HG03097 (cell line): ENCODE results near the gene GET4.
"Not testable (repeated sequence)": the region's sequence is repeated elsewhere in the genome, so short reads cannot be mapped to it uniquely, and the experiment has no call there.

Source experiments
- ATAC-seq: cut with Tn5 transposase; IDR thresholded peaks from one replicate; pipeline ENCODE4 v1.9.1; 2021; ENCODE audit not compliant: unreplicated experiment, low FRiP score

The GET4 gene

DNA sequence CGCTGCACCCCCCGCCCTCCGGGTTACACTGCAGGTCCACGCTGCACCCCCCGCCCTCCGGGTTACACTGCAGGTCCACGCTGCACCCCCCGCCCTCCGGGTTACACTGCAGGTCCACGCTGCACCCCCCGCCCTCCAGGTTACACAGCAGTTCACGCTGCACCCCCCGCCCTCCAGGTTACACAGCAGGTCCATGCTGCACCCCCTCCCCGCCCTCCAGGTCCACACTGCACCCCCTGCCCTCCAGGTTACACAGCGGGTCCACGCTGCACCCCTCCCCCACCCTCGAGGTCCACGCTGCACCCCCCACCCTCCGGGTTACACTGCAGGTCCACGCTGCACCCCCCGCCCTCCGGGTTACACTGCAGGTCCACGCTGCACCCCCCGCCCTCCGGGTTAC, 47.7 kb downstream of the GET4 start:
- ATAC-seq = not testable (repeated sequence)

DNA sequence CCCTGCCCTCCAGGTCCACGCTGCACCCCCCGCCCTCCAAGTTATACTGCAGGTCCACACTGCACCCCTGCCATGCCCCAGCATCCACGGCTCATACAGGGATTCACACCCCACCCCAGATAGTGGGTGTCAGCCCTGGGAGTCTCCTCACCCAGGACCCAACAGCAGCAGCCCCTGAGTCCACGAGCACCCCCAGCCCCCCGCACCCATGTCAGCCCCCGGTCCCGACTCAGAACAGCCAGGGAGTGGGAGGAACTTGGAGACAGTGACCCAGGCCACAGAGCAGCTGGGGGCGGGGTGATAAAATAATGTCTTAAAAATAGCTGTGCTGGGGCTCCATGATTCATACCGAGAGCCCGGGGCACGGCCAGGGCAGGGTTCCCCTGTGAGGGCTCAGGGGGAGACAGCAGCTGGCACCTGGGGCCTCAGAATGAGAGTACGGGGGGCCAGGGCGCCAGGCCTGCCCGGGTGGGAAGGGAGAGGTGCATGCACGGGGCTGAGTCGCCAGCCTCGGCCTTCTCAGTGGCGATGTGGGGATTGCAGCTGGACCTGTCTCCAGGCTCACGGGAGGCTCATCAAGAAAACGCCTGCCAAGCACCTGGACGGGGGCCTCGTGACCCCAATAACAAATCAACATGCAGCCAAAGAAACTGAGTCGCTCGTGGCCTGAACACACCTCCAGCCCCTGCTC, 48.3 kb downstream of the GET4 start:
- ATAC-seq = peak; percentile 49

DNA sequence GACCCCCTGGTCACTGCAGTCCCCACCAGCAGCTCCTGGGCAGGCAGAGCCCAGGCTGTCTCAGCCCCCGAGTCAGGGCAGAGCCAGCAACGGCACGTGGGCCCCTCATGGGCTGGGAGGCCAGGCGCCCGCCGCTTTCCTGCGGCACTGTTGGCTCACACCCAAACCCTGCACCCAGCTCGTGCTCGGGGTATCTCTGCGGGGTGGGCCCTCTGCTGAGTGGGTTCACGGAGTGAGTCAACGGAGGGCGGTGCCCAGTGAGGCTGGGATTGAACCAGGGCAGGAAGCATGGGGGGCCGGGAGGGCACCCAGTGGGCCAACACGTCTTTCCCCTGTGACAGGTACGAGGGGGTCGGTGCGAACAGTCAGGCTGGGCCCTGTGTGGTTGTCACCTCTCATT, 49.2 kb downstream of the GET4 start:
- no peak for ATAC-seq

DNA sequence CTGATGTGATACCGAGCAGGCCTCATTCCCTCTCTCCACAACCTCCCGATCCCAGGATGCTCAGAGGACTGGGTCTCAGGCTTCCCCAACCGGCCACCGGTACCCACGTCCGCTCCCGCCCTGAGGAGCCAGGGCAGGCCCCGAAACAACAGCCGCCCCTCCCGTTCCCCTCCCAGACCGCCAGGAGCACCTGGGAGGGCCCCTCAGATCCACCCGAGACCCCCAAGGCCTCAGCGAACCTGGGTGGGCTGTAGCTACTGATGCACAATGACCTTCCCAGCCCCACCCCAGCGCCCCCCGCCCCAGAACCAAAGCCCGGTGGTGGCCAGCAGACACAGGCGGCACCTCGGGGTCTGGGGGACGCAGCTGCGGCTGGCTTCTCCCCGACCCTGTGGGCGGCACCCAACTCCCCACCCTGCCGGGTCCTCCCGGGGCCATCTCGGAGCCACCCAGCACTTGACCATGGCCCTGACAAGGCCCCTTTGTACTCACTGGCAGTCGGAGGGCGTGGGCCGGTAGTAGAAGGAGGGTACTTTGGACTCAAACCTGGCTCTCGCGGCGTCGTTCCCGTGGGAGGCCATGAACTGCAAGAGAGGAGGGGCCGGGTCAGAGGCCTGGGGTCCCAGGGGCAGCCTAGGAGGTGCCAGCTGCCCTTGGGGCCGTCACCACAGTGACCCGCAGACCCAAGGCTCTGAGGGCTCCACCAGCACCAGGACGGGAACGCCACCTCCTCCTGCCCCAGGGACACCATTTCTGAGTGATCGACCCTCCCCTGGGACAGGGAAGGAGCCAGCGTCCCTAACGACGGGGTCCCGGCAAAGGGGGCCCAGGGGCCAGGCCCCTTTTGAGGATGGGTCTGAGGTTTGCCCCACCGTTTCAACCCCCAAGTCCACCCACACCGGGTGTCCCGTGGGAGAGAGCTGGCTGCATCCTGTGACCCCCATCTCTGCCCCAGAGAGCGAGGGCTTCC, 50.0 kb downstream of the GET4 start:
- ATAC-seq = no peak

DNA sequence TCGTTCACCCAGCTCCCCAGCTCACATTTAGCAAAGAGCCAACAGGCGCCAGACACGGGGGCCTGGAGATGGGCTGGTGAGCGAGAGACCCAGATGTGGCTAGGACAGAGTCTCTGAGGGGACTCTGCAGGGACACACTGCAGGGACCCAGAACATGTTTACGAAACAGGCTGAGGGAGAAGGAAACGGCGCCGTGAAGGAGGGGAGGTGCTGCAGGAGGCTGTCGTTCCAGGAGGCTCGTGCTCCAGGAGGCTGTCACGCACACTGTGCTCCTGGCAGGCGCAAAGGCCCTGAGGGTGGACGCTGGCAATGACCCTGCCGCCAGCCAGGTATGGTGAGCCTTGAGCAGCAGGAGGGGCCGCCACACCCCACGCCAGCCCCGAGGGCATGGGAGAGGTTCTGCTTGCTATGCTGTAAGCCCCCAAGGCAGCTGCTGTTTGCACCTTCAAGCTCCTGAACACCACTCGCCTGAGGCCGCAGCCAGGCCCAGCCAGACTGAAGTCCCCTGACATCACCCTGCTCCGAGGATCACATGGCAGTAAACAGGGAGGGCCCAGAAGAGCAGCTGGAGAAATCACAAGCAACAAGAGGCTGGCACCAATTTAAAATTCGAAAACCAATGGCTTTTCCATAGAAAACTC, 50.8 kb downstream of the GET4 start:
- ATAC-seq = no peak

DNA sequence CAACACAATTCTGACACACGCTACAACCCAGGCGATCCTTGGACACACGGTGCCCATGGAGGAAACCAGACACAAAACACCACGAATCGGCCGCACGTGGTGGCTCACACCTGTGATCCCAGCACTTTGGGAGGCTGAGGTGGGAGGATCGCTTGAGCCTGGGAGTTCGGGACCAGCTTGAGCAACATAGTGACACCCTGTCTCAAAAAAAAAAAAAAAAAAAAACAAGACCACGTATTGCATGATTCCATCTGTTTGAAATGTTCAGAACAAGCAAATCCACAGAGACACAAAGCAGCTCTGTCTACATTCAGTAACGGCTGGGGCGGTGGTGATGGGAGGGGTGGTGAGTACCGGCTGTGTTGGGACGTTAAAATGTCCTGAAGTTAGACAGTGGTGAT, 53.0 kb downstream of the GET4 start:
- no peak for ATAC-seq

DNA sequence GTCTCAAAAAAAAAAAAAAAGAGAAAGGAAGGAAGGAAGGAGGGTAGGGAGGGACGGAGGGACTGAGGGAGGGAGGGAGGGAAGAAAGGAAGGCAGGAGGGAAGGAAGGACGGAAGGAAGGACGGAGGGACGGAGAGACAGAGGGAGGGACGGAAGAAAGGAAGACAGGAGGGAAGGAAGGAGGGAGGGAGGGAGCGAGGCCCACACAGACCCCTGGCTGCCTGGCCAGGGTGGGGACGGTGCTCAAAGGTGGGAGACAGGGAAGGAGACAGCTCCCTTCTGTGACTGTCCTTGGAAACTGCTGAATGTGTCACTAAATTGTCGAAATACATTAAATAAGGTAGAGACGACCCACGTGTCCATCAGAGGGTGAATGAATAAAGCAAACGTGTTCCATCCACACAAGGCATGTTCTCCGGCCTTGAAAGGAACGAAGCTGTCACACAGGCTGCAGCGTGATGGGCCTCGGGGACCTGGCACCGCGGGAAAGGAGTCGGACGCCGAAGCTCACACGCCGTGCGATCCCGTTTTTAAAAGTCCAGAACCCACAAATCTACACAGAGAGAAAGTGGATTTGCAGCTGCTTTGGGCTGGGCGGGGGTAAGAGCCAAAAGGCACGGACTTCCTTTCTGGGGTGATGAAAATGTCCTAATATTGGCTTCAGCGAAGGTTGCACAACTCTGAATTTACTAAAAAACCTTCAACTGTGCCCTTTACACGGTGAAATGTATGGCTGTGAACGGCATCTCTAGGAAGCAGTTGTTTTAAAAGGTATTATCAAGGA, 54.8 kb downstream of the GET4 start:
- ATAC-seq = no peak

DNA sequence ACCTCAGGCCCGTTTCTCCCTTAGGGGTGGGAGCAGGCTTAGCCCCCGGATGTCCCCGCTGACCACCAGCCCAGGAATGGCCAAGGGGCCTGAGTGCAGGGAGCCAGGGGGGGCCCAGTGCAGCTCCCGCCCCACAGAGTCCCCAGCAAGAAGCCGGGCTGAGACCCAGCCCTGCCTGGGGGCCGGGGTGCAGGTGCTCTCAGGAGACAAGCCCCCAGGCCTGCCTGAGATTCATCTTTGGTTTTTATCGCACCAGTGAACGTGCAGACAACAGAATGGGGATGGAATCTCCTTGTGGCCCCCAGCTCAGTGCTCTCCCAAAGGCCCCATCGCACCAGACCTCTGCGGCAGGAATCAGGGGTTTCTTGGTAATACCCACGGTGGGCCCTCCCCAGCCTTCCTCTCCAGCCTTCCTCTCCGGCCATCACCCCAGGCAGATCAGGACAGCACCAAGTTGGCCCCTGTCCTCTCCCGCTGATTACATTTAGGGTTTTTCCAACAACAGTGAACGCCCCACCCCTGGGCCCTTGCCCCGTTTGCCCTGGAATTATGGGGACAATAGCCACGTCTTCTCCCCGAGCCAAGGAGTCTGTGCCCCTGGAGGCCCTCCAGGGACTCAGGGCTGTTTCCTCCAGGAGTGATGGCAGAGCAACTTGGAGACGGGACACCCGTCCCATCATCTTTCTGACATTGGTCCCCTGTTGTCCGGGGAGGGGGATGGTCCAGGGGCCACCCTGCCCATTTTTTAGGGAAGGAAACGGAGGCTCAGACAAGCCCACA, 55.7 kb downstream of the GET4 start:
- ATAC-seq = no peak

DNA sequence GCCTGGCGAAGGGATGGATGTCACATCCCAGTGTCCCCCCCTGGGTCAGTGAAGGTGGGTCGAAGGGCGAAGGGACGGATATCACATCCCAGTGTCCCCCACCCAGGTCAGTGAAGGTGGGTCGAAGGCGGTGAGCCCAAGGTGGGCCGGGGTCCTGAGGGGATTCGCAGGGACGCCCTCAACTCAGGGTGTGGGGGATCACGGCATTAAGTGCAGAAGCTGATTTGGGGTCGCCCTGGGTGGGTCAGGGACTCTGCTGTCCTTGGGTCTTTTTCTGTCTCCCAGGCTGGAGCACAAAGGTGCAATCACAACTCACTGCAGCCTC, 56.3 kb downstream of the GET4 start:
- ATAC-seq = no peak

DNA sequence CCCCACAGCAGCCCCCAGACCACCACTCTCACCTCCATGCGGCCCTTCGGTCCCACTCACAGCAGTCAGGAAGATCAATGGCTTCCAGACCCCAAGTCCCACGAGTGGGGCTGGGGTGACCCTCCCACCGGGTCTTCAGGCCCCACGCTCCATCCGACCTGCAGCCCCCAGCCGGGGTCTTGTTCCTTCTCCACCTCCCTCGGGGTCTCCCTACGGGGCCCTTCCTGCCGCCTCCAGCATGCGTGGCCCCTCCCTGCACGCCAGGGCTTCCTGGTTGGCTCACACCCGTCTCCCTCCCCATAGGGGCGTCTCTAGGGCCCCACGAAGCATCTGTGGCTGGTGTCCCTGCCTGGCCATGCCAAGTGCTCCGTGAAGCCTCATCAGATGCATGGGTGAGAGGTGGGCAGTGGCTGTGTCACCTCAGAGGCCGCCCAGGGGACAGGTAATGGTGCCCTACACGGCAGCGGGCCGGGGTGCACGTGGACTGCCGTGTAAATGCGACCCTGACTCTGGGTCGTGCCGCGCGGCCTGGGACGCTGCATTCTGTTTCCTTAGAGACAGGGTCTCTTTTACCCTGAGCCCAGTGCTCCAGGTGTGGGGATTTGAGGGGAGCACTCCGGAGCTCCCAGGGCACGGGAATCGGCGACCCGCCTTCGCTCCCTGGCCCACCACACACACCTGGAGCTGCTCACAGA, 58.3 kb downstream of the GET4 start:
- ATAC-seq = no peak

DNA sequence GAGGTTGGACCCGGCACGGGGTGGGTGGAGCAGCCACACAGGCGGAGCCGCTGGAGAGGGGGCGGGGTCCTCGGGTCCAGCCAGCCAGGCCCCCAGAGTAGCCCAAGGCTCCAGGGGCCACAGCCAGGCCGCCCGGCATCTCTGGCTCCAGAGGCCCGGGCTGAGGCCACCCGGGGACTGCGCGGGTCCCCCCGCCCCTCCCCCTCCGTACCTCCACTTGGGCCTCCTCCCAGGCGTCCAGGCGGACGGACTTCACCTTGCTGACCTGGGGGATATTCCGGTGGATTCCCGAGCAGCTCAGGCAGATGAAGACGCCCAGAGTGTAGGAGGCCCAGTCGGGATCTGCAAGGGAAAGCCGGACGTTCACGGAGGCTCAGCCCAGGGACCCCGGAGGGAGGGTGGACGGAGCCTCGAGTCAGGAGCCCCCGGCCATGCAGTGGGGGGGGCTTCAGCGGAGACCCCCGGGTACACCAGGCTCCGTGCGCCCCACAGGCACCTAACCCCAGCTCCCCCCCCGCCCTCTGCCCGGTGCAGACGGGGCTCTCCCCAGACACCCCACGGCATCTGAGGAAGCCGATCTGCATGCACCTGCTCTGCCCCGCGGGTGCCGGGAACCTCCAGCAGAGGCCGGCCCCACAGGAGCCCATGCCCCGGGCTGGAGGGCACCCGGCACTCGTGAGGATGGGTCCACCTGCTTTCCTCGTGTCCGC, 59.0 kb downstream of the GET4 start:
- ATAC-seq = no peak

DNA sequence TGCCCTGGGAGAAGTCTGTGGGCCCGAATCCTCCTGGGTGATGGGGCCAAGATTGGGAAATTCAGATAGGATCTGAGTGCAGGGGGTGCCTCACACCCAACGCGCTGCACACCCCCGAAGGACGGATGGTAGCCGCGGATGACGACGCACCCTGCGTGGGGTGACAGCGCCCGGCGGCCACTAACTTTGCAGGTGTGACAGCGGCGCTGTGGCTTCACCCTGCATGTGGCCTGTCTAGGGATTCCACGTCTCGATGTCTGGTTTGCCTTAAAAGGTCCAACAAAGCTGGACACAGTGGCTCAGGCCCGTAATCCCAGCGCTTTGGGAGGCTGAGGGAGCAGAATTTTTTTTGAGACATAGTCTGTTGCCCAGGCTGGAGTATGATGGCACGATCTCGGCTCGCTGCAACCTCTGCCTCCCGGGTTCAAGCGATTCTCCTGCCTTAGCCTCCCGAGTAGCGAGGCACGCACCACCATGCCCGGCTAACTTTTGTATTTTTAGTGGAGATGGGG, 59.6 kb downstream of the GET4 start:
- ATAC-seq = no peak

DNA sequence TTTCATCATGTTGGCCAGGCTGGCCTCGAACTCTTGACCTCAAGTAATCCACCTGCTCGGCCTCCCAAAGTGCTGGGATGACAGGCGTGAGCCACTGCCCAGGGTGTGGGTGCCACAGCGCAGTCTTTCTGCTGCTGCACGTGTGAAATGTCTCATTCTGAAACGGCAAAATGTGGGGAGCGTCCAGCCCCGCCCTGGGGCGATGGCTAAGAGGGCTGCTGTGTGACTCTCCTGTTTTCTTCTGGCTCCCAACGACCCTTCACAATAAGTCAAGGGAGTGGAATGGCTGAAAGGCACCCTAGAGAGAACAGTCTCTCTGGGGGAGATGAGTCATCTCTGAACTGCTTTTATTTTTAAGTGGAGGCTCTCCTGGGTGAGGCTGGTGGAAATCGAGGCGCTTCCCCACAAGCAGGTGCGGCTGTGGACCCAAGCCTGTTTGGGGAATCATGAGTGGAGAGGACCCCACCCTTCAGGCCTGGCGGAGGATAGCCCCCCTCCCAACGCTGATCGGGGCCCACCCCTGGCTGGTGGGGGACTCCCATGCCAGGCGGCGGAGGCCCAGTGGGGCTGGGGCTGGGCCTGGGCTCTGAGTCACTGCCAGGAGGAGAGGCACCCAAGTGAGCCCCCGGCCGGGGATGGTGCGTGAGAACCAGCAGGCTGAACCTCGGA, 60.2 kb downstream of the GET4 start:
- ATAC-seq = peak; percentile 77

DNA sequence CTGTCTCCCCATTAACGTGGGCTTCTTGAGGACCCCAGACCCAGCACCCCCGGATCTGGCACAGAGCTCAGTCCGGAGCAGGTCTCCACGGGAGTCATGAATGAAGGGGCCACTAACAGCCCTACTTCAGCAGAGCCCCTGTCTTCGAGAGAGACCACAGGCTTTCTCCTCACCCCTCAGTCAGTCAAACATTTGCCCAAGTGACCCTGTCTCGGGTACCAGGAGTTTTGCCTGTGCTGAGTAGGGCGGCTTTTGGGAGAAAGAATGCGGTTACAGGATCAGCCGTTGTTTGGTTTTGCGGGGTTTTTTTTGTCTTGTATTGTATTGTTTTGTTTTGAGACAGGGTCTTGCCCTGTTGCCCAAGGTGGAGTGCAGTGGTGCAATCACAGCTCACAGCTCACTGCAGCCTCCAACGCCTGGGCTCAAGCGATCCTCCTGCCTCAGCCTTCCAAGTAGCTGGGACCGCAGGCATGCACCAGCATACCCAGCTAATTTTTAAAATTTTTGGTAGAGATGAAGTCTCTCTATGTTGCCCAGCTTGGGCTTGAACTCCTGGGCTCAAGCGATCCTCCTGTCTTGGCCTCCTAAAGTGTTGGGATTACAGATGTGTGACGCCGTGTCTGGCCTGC, 61.6 kb downstream of the GET4 start:
- no peak for ATAC-seq

DNA sequence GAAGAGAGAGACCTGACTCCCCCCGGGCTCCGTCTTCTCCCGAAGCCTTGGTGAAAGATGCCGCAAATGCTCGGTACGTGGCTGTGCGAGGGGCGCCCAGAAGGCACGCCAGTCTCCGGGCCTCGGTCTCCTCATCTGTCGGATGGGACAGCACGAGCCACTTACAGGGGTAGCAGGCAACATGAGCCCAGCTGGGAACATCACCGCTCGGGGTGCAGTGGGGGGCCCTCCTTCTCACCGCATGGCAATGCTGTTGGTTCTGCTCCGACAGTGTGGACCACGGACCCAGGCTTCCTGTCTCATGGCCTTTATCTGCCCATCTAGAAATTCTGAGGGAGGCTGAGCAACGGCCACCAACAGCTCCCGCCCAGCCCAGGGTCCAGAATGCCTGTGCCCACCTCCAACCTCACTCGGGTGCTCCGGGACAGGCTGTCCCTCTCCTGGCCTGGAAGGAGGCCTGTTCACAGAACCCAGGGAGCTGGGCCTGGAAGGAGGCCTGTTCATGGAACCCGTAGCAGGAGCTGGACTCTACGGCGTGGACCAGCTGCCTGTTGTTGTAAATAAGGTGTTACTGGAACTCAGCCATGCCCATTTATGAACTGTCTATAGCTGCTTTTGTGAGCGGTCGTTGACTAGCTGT, 62.3 kb downstream of the GET4 start:
- ATAC-seq = no peak

DNA sequence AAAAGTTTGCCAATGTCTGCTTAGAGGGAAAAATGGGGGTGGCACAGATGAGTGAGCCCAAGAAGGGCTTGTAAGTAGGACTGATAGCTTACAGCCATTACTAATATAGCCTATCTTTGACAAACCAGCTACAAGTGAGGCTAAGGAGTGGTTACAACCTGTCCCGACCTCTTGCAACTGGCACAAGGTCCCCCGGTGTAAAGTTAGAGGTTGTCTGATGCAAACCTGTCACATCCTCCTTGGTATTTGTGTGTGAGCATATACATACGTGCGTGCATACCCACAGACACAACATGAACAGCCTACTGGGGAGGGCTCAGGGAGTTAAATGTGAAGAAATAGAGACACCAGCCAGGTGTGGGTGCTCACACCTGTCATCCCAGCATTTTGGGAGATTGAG, 63.5 kb downstream of the GET4 start:
- ATAC-seq = no peak
